Bronchial epithelial cell (primary cell): ENCODE measurements around the gene HBG2. TPM values are rescaled to one million over a fixed set of nuclear protein-coding genes. Genes with fewer than 3 reads are reported as not detected.
"Not testable (repeated sequence)": the region's sequence is repeated elsewhere in the genome, so short reads cannot be mapped to it uniquely, and the experiment has no call there.

Source experiments
- DNase-seq: peaks from one replicate; pipeline ENCODE4 v3.0.0-alpha.2; 2010; ENCODE audit warnings: low read depth
- FAIRE-seq: peaks from 2 replicates; lab custom pipeline; 2011; peaks lifted over from hg19 to GRCh38; lab: Jason Lieb, UNC
- H3K27me3 ChIP-seq: 2 replicates; pipeline ENCODE4 v1.5.1; 2011; ENCODE audit warnings: low read length; ENCODE audit not compliant: control insufficient read depth, insufficient read depth
- H3K36me3 ChIP-seq: 2 replicates; pipeline ENCODE4 v1.5.1; 2011; ENCODE audit warnings: low read length; ENCODE audit not compliant: control insufficient read depth, insufficient read depth
- H3K4me3 ChIP-seq: 2 replicates; pipeline ENCODE4 v1.5.1; 2011; ENCODE audit warnings: mild to moderate bottlenecking, low read depth, low read length, control low read depth
- total RNA-seq: library from RNA; depleted of rRNA; stranded (reverse); fragments of >200 nt; gene quantifications from 2 replicates; pipeline ENCODE4 v1.2.1, GENCODE V29; 2014
- TF ChIP-seq, protein P1 (sequence below): IDR thresholded peaks from 2 replicates; pipeline ENCODE4 v1.5.1; 2011; ENCODE audit warnings: mild to moderate bottlenecking, moderate library complexity, low read length, control low read depth, inconsistent platforms; ENCODE audit not compliant: insufficient read depth, severe bottlenecking

Gene HBG2
- total RNA-seq, 1 donor from 2014 or later: not detected

DNA sequence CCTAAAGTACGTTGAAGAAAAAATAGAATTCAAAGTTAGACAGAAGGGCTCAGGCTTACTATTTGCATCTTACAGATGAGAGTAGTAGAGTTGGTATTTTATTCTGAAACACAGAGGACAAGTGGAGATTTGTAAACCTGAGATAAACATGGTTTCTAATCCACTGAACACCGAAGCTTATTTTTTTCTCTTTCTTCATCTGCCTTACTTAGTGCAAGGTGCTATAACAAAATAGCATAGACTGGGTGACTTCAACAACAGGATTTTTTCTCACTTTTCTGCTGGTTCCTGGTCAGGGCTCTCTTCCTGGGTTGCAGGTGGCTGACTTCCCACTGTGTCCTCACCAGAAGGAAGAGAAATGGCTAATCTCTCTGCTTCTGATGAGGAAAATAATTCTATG, 2.8 kb downstream of the HBG2 start:
- no peak overlapping the region for H3K4me3 ChIP-seq
- FAIRE-seq (no peak), DNase-seq (no peak)
- H3K36me3 ChIP-seq: no peaks in the 10 kb centered on the region
- TF ChIP-seq, protein P1, sequence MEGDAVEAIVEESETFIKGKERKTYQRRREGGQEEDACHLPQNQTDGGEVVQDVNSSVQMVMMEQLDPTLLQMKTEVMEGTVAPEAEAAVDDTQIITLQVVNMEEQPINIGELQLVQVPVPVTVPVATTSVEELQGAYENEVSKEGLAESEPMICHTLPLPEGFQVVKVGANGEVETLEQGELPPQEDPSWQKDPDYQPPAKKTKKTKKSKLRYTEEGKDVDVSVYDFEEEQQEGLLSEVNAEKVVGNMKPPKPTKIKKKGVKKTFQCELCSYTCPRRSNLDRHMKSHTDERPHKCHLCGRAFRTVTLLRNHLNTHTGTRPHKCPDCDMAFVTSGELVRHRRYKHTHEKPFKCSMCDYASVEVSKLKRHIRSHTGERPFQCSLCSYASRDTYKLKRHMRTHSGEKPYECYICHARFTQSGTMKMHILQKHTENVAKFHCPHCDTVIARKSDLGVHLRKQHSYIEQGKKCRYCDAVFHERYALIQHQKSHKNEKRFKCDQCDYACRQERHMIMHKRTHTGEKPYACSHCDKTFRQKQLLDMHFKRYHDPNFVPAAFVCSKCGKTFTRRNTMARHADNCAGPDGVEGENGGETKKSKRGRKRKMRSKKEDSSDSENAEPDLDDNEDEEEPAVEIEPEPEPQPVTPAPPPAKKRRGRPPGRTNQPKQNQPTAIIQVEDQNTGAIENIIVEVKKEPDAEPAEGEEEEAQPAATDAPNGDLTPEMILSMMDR: no peak
- H3K27me3 ChIP-seq: no peaks in the 10 kb centered on the region

DNA sequence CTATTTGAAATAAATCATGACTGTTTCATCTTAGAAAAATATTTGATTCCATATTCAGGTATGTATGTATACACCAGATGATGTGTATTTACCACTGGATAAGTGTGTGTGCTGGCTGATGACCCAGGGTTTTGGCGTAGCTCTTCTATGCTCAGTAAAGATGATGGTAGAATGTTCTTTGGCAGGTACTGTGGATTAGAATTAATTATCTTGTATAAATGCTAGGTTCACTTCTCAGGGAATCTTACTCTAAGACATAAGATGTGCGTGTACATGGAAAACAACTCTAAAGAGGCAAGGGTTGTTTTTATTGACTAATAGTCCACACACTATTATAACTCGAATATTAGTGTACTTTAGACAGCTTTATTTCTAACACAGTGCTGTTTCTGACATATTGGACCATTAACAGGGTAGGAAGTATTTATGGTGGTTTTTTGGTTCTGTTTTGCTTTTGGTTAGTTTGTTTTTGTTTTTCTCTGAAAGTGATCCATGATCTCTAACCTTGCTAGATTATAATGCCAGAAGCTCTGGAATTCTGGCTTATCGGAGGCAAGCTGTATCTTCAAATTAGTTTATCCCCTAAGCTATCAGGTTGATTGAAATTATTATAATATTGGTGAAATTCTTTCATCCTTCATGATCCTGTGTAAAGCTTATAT, 3.9 kb downstream of the HBG2 start:
- no peaks in the 10 kb centered on the region for H3K27me3 ChIP-seq
- H3K4me3 ChIP-seq: no peak overlapping the region
- FAIRE-seq (no peak), DNase-seq (no peak)
- TF ChIP-seq, protein P1: no peak
- no peaks in the 10 kb centered on the region for H3K36me3 ChIP-seq

DNA sequence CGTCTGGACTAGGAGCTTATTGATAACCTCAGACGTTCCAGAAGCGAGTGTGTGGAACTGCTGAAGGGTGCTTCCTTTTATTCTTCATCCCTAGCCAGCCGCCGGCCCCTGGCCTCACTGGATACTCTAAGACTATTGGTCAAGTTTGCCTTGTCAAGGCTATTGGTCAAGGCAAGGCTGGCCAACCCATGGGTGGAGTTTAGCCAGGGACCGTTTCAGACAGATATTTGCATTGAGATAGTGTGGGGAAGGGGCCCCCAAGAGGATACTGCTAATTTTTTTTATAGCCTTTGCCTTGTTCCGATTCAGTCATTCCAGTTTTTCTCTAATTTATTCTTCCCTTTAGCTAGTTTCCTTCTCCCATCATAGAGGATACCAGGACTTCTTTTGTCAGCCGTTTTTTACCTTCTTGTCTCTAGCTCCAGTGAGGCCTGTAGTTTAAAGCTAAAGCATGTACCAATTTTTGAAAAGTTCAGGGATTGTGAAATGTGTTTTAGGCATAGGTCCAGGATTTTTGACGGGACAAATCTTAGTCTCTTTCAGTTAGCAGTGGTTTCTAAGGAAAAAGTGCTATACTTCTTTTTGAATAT, 4.7 kb downstream of the HBG2 start, which contains the start of gene HBG1:
Gene HBG1, minus strand, starts transcription at position 51 of the 590 bp plus-strand sequence. CDS start 53 bp downstream, outside the sequence.
- H3K36me3 ChIP-seq, H3K27me3 ChIP-seq, FAIRE-seq, DNase-seq, H3K4me3 ChIP-seq: not testable (repeated sequence)

DNA sequence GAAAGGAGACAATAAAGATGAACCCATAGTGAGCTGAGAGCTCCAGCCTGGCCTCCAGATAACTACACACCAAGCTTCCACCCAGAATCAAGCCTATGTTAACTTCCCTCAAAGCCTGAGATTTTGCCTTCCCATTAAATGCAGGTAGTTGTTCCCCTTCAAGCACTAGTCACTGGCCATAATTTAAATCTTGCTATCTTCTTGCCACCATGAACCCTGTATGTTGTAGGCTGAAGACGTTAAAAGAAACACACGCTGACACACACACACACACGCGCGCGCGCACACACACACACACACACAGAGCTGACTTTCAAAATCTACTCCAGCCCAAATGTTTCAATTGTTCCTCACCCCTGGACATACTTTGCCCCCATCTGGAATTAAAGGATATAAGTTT, 6.1 kb downstream of the HBG2 start:
- H3K27me3 ChIP-seq, DNase-seq, H3K4me3 ChIP-seq, H3K36me3 ChIP-seq, FAIRE-seq: not testable (repeated sequence)

DNA sequence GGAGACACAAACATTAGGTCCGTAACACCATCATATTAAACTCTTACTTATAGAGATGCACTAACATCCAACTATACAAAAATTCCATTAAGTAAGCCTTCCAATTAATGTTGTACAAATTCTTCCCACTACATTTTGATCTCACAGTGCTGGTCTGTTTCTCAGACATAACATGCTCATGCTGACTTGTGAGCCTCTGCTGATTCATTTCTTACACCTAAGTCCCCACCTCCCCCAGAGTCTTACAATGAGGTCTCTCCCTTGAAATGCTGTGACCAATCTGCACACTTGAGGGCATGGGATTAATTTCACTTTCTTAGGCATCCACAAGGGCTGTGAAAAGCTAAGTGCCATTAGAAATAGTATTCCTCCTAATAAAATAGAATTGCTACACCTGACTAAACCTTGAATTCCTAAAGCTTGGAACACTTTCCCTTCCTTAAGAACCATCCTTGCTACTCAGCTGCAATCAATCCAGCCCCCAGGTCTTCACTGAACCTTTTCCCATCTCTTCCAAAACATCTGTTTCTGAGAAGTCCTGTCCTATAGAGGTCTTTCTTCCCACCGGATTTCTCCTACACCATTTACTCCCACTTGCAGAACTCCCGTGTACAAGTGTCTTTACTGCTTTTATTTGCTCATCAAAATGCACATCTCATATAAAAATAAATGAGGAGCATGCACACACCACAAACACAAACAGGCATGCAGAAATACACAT, 6.9 kb downstream of the HBG2 start:
- Histone ChIP-seq H3K27me3 (no peaks in the 10 kb centered on the region), H3K36me3 (no peaks in the 10 kb centered on the region), H3K4me3 (no peak overlapping the region)
- TF ChIP-seq, protein P1: no peak
- DNase-seq (peak; percentile 11), FAIRE-seq (no peak)

DNA sequence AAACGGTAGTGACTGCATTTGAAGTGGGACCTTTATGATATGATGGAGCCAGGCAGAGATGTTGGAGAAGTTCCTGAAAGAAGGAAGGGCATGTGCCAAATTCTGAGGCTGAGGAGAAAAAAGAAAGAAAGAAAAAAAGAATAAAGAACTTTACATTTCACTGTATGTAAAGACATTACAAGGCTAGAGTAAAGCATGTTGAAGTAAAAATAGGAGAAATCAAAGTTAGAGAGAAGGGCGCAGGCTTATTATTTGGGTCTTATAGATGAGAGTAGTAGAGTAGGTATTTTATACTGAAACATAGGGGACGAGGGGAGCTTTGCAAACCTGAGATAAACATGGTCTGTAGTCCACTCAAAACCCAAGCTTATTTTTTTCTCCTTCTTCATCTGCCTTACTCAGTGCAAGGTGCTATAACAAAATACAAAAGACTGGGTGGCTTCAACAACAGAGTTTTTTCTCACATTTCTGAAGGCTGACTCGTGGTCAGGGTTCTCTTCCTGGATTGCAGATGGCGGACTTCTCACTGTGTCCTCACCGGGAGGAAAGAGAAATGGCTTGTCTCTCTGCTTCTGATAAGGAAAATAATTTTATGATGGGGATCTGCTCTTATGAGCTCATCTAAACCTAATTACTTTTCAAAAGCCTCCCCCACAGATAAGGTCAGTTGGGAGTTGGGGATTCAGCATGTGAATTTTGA, 7.7 kb downstream of the HBG2 start:
- FAIRE-seq (no peak), DNase-seq (no peak)
- TF ChIP-seq, protein P1: no peak
- no peaks in the 10 kb centered on the region for H3K27me3 ChIP-seq
- no peak overlapping the region for H3K4me3 ChIP-seq
- no peaks in the 10 kb centered on the region for H3K36me3 ChIP-seq
